ENCODE measurements around the gene UBE2H. TPM values are rescaled to one million over a fixed set of nuclear protein-coding genes. Genes with fewer than 3 reads are reported as not detected.

UBE2H gene
- total RNA-seq, 1 donor from 2014 or later, result 194 TPM

DNA sequence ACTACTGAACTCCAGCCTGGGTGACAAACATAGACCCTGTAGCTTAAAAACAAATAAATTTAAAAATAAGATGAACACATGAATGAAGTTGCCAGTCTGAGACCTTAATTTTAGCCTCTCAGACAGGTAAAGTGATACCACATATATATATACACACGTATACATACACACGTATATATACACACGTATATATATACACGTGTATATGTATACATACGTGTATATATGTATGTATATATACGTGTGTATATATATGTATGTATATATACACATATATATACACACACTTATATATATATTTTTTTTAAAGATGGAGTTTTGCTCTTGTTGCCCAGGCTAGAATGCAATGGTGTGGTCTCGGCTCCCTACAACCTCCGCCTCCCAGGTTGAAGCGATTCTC, 62.7 kb downstream of the UBE2H start:
- FAIRE-seq (no peak), DNase-seq (ENCODE audit: low read depth) (no peak)
- peaks cover 79% of the 10 kb centered on the region for H3K79me2 ChIP-seq (ENCODE audit: insufficient read depth, low read length)
- H4K20me1 ChIP-seq (ENCODE audit: insufficient read depth, low read length), result peaks cover 70% of the 10 kb centered on the region
- Mint-ChIP-seq H3K4me1 (ENCODE audit: low read depth, unreplicated experiment) (peaks cover 12% of the 10 kb centered on the region), H3K27ac (ENCODE audit: unreplicated experiment) (no peak overlapping the region), H3K27me3 (ENCODE audit: low read depth, unreplicated experiment) (no peaks in the 10 kb centered on the region), H3K9me3 (ENCODE audit: unreplicated experiment) (no peaks in the 10 kb centered on the region), H3K4me3 (ENCODE audit: unreplicated experiment) (no peak overlapping the region), H3K36me3 (ENCODE audit: low read depth, unreplicated experiment) (peaks cover 6% of the 10 kb centered on the region)
- H3K4me2 ChIP-seq (ENCODE audit: low read length), result no peak overlapping the region
- no peak overlapping the region for H2AFZ ChIP-seq (ENCODE audit: low read depth, low read length)
- peaks cover 7% of the 10 kb centered on the region for H3K36me3 ChIP-seq (ENCODE audit: insufficient read depth, low read length)
- H3K9me3 ChIP-seq (ENCODE audit: insufficient read depth, low read depth, low read length), result no peaks in the 10 kb centered on the region
- H3K4me3 ChIP-seq (ENCODE audit: insufficient read depth, low read depth, low read length), result no peak overlapping the region
- H3K27ac ChIP-seq (ENCODE audit: low read depth, low read length), result no peak overlapping the region
- peaks cover 7% of the 10 kb centered on the region for H3K4me1 ChIP-seq (ENCODE audit: insufficient read depth, low read length)
- no peak for TF ChIP-seq EZH2 (IDR thresholded peaks at IDR 0.05; ENCODE audit: insufficient read depth, low read length)
- TF ChIP-seq, protein P1, sequence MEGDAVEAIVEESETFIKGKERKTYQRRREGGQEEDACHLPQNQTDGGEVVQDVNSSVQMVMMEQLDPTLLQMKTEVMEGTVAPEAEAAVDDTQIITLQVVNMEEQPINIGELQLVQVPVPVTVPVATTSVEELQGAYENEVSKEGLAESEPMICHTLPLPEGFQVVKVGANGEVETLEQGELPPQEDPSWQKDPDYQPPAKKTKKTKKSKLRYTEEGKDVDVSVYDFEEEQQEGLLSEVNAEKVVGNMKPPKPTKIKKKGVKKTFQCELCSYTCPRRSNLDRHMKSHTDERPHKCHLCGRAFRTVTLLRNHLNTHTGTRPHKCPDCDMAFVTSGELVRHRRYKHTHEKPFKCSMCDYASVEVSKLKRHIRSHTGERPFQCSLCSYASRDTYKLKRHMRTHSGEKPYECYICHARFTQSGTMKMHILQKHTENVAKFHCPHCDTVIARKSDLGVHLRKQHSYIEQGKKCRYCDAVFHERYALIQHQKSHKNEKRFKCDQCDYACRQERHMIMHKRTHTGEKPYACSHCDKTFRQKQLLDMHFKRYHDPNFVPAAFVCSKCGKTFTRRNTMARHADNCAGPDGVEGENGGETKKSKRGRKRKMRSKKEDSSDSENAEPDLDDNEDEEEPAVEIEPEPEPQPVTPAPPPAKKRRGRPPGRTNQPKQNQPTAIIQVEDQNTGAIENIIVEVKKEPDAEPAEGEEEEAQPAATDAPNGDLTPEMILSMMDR (IDR thresholded peaks at IDR 0.05; ENCODE audit: insufficient read depth, low read depth, low read length), result no peak
- H3K27me3 ChIP-seq (ENCODE audit: insufficient read depth, low read length), result no peaks in the 10 kb centered on the region
- no peak overlapping the region for H3K9ac ChIP-seq (ENCODE audit: low read length)

GRCh38 chr7:129889133-129889844, 63.5 kb downstream of the UBE2H start:
- Histone ChIP-seq H3K36me3 (ENCODE audit: insufficient read depth, low read length) (peaks cover 2% of the 10 kb centered on the region), H2AFZ (ENCODE audit: low read depth, low read length) (no peak overlapping the region), H3K27me3 (ENCODE audit: insufficient read depth, low read length) (no peaks in the 10 kb centered on the region), H4K20me1 (ENCODE audit: insufficient read depth, low read length) (peaks cover 70% of the 10 kb centered on the region), H3K4me1 (ENCODE audit: insufficient read depth, low read length) (peaks cover 7% of the 10 kb centered on the region), H3K4me3 (ENCODE audit: insufficient read depth, low read depth, low read length) (no peak overlapping the region), H3K4me2 (ENCODE audit: low read length) (no peak overlapping the region), H3K9ac (ENCODE audit: low read length) (no peak overlapping the region), H3K9me3 (ENCODE audit: insufficient read depth, low read depth, low read length) (no peaks in the 10 kb centered on the region), H3K27ac (ENCODE audit: low read depth, low read length) (no peak overlapping the region), H3K79me2 (ENCODE audit: insufficient read depth, low read length) (peaks cover 80% of the 10 kb centered on the region)
- H3K36me3 Mint-ChIP-seq (ENCODE audit: low read depth, unreplicated experiment), result peaks cover 7% of the 10 kb centered on the region
- peak overlapping the region; percentile 48 for H3K27ac Mint-ChIP-seq (ENCODE audit: unreplicated experiment)
- TF ChIP-seq, protein P1 (IDR thresholded peaks at IDR 0.05; ENCODE audit: insufficient read depth, low read depth, low read length), result no peak
- no peak for TF ChIP-seq EZH2 (IDR thresholded peaks at IDR 0.05; ENCODE audit: insufficient read depth, low read length)
- no peaks in the 10 kb centered on the region for H3K9me3 Mint-ChIP-seq (ENCODE audit: unreplicated experiment)
- H3K4me3 Mint-ChIP-seq (ENCODE audit: unreplicated experiment), result no peak overlapping the region
- no peaks in the 10 kb centered on the region for H3K27me3 Mint-ChIP-seq (ENCODE audit: low read depth, unreplicated experiment)
- DNase-seq (ENCODE audit: low read depth) (no peak), FAIRE-seq (no peak)
- H3K4me1 Mint-ChIP-seq (ENCODE audit: low read depth, unreplicated experiment), result peaks cover 14% of the 10 kb centered on the region

- H3K36me3 ChIP-seq (ENCODE audit: insufficient read depth, low read length), result peaks cover 2% of the 10 kb centered on the region
- H3K4me2 ChIP-seq (ENCODE audit: low read length), result no peak overlapping the region
- H3K4me1 Mint-ChIP-seq (ENCODE audit: low read depth, unreplicated experiment), result peaks cover 13% of the 10 kb centered on the region
- no peak overlapping the region for H2AFZ ChIP-seq (ENCODE audit: low read depth, low read length)
- H3K4me3 Mint-ChIP-seq (ENCODE audit: unreplicated experiment), result no peak overlapping the region
- H3K27me3 ChIP-seq (ENCODE audit: insufficient read depth, low read length), result no peaks in the 10 kb centered on the region
- H3K27me3 Mint-ChIP-seq (ENCODE audit: low read depth, unreplicated experiment), result no peaks in the 10 kb centered on the region
- no peak overlapping the region for H3K27ac Mint-ChIP-seq (ENCODE audit: unreplicated experiment)
- peaks cover 72% of the 10 kb centered on the region for H3K79me2 ChIP-seq (ENCODE audit: insufficient read depth, low read length)
- FAIRE-seq, result no peak
- H3K9me3 Mint-ChIP-seq (ENCODE audit: unreplicated experiment), result peaks cover 1% of the 10 kb centered on the region
- peaks cover 7% of the 10 kb centered on the region for H3K4me1 ChIP-seq (ENCODE audit: insufficient read depth, low read length)
- H4K20me1 ChIP-seq (ENCODE audit: insufficient read depth, low read length), result peaks cover 64% of the 10 kb centered on the region
- DNase-seq (ENCODE audit: low read depth), result no peak
- H3K36me3 Mint-ChIP-seq (ENCODE audit: low read depth, unreplicated experiment), result peaks cover 7% of the 10 kb centered on the region
- H3K9ac ChIP-seq (ENCODE audit: low read length), result no peak overlapping the region
- TF ChIP-seq, protein P1 (IDR thresholded peaks at IDR 0.05; ENCODE audit: insufficient read depth, low read depth, low read length), result no peak
- no peak for TF ChIP-seq EZH2 (IDR thresholded peaks at IDR 0.05; ENCODE audit: insufficient read depth, low read length)
- H3K9me3 ChIP-seq (ENCODE audit: insufficient read depth, low read depth, low read length), result no peaks in the 10 kb centered on the region
- H3K4me3 ChIP-seq (ENCODE audit: insufficient read depth, low read depth, low read length), result no peak overlapping the region
- H3K27ac ChIP-seq (ENCODE audit: low read depth, low read length), result no peak overlapping the region
These were observed 64.9 kb downstream of the UBE2H start for GRCh38 chr7:129887865-129888264.
